GM18498 (cell line): Measurements from ENCODE around the gene GUCY1A2.
"Not testable (repeated sequence)": the region's sequence is repeated elsewhere in the genome, so short reads cannot be mapped to it uniquely, and the experiment has no call there.

Experiments
- ATAC-seq: cut with Tn5 transposase; IDR thresholded peaks from one replicate; pipeline ENCODE4 v1.9.1; 2021; ENCODE audit warnings: mild to moderate bottlenecking, moderate library complexity; ENCODE audit not compliant: unreplicated experiment

The GUCY1A2 gene

DNA sequence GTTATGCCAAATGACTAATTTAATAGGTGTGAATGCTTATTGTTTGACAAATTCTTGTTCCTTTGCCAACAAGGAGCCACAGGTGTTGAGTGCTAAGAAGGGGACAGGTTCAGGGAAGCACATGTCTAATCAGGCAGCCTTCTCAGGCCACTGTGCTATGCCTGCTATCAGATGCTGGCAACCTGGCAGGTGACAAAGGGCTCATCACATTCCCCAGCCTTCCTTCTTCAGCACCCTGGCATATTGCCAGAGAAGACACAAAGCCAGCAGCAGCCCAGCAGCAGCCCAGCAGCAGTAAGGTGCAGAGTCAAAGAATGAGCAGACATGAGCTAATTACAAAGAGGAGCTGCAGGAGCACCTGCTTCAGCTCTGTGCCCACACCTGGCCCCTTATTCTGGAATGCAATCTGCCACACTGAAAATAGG is 68.2 kb downstream of the GUCY1A2 start:
- ATAC-seq = no peak

DNA sequence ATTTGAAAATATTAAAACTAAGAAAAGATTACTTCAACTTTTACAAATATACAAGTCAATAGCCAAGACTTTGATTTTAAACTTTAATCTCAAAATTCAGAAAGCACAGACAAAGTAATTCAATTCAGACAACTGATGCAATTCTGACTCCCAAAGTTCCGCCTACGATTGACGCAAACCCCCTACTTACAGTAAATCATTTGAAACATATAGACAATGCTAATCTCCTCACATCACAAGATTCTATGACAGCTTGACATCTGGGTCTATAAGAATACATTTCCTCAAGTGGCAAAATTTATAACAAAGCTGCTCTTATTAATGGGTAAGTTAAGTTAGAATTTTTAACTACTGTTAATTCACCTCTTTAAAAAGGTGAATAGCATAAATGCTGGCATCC is 75.2 kb downstream of the GUCY1A2 start:
- no peak for ATAC-seq

DNA sequence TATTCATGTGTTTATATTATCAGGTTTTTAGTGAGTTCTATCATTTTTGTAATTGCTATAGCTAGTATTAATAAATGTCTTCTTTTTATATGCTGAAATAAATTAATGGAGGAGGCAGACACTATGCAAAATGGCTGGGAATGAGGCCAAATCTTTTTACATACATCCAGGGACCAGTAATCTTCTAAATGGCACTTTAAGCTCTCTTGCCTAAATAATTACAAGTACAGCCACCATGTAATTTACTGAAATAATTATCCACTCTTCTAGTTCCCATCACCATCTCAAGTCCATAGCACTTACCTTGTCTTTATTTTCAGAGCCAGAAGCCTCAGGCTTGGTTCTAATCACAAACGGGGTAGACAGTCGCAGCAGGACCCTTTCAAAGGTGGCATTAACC is 79.1 kb downstream of the GUCY1A2 start:
- ATAC-seq = no peak

DNA sequence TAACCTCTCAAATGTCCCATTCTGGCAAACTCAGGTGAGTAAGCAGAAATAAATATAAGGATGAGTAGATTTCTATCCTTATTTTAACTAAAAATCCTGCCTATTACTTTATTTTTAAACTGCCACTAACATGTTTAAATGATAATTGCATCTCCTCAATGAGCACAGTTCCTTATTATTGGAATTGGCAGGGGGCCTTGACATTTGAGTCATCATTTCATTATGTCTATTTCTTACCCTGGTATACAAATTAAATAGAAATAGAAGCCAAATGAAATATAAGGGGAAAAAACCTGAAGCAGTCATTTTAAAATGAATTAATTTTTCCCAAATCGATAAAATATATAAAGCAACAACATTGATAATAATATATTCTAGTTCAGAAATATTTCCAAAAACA is 81.2 kb downstream of the GUCY1A2 start:
- ATAC-seq = no peak

DNA sequence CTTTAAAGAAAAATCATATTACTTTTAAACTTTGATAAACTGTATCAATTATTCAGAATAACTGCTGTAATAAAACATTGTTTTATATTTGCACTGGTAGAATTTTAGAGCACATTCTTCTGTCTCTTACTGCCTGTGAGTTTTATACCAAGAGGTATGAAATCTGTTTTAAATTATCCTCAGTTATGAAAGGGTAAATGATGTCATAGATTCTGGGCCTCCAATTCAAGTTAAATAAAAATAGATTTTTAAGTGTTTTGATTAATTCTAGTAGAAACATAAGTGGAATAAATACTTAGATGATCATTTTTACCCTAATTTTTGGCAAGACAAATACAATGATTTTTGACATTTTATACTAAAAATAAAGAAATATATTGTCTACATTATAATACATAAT is 93.0 kb downstream of the GUCY1A2 start:
- ATAC-seq = no peak

DNA sequence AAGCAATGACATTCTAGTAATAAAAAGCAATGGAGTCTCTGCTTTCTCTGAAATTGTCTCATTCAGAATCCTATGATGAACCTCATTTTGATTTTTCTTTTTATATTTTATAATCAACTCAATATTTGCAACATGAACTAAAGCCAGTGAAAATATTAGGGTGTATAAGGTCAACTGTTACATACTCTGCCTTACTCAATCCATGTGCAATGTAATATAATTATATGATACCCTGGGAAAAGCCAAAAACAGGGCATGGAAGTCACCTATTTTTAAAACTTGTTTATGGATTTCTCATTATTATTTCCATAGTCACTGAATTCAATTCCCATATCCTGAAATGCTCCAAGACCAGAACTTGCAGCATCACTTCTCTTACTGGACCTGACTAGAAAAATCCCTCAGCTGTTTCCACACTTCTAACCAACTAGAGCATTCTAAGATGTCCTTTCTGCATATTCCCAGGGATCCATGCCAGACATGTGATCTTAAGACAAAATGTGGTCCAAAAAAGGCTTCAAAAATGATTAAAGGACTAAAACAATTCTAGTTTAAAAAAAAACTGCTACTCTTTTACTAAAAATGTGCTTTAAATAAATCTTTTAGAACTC is 97.3 kb downstream of the GUCY1A2 start:
- no peak for ATAC-seq

DNA sequence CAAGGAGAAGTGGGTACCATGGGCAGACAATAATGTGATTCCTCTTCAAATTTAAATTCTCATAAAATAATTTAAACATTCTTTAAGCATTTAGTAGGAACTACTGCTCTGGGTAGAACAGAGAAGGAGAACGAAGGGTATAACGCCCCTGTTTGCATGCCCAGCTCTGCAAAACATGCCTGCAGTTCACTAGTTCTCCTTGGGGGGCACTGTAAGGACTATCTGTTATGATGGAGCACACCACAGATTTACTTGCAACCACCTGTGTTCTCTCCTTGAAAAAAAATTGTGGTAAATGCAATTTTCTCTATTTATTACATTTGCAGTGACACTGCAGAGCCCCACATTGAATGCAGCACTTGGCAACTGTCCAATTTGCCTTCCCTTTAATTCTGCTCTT is 100.3 kb downstream of the GUCY1A2 start:
- ATAC-seq = peak; percentile 77

DNA sequence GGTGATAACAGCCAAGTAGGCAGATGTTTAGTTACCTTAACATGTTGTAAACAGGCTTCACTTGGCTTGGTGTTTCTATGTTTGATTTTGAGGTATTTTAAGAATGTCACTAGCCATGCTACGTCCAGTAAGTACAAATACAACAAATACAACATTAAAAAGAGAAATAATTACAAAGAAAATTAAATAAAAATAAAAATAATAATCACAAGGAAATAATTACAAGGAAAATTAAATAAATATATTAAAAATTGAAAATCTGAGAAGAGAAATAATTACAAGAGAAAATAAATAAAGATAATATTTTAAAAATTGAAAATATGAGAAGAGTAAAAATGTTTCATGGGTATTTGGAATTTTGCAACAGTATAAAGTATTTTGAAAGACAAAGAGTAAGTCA is 103.9 kb downstream of the GUCY1A2 start:
- no peak for ATAC-seq

DNA sequence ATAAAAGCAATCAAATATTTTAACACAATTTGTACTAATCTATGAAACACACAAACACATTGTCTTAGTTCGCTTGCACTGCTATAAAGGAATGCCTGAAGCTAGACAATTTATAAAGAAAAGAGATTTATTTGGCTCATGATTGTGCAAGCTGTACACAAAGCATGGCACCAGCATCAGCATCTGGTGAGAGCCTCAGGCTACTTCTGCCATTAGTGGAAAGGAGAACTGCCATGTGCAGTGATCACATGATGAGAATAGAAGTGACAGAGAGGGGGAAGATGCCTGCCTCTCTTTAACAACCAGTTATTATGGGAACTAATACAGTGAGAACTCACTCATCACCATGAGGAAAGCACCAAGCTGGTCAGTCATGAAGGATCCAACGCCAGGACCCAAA is 105.1 kb downstream of the GUCY1A2 start:
- ATAC-seq = no peak

DNA sequence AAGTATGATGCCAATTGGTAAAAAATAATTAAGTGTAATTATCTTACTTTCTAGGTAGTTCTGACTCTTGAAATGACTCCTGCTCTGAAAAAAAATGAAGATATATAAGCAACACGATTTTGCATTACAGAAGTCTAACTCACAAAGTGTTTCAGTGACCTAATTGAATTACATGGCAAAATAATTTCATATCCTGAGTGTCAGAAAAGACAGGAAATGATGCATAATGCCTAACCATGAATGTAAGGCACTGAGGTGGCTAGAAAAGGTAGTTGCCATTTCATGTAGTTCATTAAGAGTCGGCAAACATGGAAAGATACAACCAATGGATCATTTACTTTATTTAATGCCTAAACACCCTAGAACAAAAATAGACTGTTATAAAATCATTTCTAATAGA is 113.5 kb downstream of the GUCY1A2 start:
- no peak for ATAC-seq

DNA sequence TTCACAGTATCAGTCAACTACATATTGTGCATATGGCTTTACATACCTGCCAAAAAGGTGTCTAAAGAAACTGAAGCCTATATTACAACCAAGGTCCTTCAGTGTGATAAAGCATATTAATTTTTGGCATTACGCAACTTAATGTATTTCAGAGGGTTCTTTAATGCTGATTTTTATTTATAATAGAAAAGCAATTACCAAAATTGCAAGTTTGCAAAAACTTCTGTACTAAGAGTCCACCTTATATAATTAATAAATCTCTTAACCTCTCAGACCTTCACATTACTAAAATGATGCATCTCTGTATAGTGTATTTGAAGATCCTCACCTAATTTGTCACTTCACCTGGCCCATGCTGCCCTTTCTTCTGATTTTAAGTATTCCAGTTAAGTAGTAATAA is 128.6 kb downstream of the GUCY1A2 start:
- ATAC-seq = no peak

DNA sequence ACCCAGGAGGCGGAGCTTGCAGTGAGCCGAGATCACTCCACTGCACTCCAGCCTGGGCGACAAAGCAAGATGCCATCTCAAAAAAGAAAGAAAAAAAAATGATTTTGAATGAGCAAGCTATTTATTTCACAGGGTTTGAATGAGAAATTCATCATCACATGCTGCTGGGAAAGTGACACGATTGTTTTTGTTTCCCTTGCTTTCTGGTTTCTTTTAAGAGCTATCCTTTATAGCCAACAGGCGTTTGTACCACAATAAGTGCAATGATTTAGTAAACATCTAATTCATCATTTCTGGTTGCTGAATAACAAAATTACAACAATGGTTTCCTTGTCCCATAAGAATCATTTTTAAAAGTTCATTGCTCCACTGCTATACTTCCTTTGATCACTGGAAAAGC is 129.9 kb downstream of the GUCY1A2 start:
- no peak for ATAC-seq

DNA sequence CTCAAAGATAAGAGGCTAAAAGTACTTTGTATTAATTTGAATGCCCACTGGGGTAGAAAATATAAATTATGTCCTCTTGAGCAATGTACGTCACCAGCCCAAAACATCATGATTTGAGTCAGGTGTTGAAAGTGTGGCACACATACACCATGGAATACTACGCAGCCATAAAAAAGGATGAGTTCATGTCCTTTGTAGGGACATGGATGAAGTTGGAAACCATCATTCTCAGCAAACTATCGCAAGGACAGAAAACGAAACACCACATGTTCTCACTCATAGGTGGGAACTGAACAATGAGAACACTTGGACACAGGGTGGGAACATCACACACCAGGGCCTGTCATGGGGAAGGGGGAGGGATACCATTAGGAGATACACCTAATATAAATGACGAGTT is 134.6 kb downstream of the GUCY1A2 start:
- not testable (repeated sequence) for ATAC-seq

DNA sequence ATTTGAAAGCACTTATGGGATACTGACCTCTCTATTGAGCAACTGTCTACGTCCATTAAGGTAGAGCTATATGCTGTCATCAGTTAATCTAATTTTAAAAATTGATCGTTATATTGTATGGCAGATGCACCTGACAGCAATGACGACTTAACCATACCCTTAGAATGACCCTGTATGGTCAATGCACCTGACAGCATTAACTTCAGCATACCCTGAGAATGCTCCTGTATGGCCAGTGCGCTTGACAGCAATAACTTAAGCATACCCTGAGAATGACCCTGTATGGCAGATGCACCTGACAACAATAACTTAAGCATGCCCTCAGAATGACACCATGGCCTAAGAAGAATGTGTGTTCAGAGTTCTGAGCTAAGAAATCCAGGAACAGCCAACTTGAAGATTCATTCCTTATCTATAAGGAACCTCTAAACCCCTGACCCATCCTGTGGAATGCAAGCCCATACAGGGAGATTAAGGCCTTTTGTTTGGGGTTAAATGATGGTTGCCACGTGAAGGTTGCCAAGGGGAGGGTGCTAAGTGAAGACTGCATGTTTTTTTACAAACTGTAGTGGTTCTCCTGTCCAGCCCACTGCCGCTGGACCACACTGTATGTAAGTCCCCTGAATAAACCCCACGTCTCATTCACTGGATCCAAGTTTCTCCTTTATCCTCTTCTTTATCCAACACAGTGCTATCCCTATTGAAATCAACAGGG is 138.3 kb downstream of the GUCY1A2 start:
- no peak for ATAC-seq

DNA sequence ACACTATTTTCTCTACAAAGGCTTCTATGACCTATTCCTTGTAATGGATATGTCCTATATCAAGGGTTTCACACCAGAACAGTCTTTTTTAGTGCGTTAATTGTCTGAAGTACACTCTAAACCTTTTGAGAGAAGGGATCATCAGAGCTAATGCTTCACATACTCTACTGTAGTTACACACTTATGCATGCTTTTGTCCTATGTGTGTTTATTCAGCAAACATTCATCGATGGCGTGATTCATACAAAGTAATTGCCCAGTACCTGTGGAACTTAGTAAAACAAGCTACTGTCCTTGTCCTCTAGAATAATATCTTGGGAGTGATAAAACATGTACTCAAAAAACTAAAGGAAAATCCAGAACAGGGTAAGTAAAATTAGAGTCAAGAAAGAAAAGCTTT is 139.2 kb downstream of the GUCY1A2 start:
- ATAC-seq = no peak

DNA sequence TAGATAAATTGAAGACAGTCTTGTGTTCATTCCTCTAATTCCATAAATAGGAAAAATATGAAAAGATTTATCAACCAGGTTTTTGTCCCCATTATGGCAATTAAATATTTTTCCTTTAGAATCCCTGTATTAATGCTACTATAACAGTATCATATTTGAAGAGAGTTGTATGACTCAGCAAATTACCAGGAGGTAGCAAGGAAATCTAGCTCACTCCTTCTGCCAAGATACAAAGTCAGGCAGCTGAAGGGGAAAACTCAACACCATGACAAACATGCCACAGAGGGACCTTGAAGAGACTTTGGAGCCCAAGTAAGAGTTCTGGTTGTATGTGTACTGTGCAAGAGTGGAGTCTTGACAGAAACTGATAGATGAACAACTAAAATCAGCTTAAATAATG is 143.3 kb downstream of the GUCY1A2 start:
- ATAC-seq = no peak

DNA sequence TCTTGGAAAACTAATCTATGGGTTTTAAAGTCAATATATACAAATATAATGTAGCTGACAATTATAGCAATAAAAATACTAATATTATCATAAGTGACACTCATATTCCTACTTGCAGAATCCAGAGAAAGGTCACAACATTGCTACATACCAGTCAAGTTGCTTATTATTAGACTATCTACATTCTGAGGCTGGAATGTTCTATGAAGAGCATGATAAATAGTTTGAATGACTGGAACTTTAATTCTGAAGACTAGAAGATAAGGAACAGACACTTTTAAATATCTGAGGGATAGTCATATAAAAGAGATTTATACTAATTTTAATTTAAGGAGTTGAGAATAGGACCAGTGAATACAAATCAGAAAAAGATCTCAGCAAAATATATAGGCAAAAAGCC is 146.0 kb downstream of the GUCY1A2 start:
- ATAC-seq = no peak

DNA sequence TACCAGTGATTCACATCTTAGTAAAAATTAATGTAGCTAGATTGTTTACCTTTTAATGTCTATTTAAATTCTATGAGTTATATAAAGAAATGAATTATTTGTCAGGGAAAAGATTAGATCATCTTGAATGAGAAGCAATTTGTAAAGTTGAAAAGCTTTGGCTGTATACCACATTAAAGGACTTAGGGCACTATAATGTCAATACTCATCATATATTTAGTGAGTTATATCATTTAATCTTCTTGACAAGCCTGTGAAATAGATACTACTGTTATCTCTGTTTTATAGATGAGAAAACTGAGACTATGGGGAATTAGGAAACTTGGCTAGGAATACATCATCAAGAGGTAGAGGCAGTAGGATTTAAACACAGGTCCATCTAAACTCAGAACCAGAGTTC is 160.1 kb downstream of the GUCY1A2 start:
- no peak for ATAC-seq

DNA sequence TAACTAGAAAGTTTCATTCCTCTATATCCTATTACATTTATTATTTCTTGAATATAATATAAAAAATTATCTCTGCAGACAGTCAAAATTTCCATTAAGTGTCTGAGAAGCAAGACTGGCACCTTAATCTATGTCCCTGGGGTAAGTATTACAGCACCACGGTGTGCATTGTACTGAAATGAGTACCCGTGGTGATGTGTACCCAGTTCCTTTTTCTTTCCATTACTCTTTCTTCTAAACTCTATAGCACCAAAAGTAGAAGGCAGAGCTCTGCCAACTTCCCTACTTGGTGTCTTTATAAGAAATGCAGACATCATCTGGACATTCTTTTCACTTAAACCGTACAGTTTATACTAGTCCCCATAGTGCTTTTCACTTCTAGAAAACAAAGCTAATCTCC is 161.7 kb downstream of the GUCY1A2 start:
- ATAC-seq = no peak

DNA sequence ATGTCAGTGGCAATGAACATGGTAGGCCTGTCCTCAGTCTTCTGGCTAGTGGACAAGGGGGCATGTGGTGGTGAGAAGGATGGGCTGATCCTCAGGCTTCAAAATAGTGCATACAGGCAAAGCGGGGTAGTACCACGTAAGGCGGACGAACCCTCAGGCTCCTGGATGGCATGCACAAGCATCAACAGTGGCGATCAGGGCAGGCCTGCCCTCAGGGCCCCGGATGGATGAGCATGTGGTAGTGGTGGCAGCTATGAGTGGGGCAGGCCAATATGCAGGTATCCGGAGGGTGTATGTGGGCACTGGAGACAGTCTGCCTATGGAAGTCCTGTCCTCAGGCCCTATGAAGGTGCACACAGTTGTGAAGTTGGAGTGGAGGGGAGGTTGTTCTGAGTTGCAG is 163.8 kb downstream of the GUCY1A2 start:
- no peak for ATAC-seq

DNA sequence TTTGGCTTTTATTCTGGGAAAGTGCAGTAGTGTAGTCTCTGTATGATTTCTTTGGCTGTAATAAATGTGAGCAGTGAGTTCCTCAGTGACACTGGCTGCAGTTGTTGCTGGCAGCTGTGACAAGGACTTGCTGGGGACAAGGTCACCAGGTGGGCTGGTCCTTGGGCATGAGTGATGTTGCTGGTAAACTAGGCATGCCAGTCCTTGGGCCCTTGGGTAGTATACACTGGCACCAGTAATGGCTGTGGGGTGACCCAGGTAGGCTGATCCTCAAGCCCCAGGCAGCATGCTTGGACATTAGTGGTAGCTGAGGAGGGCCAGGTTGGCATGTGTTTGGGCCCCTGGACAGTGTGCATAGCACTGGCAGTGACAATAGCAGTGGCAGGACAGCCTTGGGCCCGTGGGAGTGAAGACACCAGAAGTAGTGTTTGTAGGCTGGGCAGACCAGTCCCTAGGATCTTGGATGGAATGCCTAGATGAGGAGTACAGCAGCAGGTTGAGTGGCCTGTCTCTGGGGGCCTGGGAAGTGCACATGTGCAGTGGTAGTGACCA is 164.3 kb downstream of the GUCY1A2 start:
- no peak for ATAC-seq

DNA sequence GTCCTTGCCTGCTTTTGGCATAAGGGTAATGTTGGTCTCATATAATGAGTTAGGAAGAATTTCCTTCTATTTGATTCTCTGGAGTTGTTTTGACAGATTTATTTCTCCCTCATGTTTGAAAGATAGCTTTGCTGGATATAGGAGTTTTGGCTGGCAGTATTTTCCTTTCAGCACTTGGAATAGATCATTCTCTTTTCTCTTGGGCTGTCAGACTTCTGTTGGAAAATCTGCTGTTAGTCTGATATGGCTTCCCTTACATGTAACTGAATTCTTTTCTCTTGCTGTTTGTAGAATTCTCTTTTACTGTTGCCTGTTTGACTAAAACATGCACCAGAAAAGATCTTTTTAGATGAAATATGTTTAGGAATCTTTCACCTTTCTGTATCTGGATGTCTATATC is 165.5 kb downstream of the GUCY1A2 start:
- ATAC-seq = no peak

DNA sequence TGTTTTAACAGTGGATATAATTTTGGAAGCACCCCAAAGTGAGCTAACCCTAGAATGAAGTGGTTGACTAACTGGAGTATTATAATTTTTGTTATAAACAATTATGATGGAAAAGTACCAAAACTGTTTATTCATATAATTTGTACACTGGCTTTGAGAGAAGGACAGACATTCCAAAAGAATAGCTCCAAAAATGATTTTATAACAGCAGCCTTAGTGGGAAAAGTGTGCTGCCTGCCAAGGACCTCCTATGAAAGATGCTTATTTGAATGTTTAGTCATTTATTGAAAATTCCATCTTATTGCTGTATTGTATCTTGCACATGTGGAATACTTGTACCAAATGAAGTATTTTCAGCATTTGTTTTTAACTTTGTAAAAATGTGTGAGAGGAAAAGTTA is 169.8 kb downstream of the GUCY1A2 start:
- ATAC-seq = no peak
